Stimulated activated CD4-positive, alpha-beta T cell treated with anti-CD3 and anti-CD28 coated beads, Interleukin-4, amount 100 ng/mL, for 1 hour (primary cell): Measurements from ENCODE around the gene SFSWAP.
"Not testable (repeated sequence)": the region's sequence is repeated elsewhere in the genome, so short reads cannot be mapped to it uniquely, and the experiment has no call there.

ENCODE experiments used
- DNase-seq: peaks from one replicate; pipeline ENCODE4 v3.0.0-alpha.2; 2020

The SFSWAP gene

GRCh38 chr12:131710464-131711457 lies at the start of gene SFSWAP:
Gene SFSWAP (plus strand): TSS chr12:131711090. CDS start chr12:131711230, 140 bp downstream.
- DNase-seq = peak; percentile 78

- not testable (repeated sequence) for DNase-seq
Measured at GRCh38 chr12:131661170-131661985, 49.5 kb upstream of the SFSWAP start.

- not testable (repeated sequence) for DNase-seq
Measured at GRCh38 chr12:131661986-131662288, 49.0 kb upstream of the SFSWAP start.

GRCh38 chr12:131662346-131662745 lies 48.5 kb upstream of the SFSWAP start:
- DNase-seq = not testable (repeated sequence)

- DNase-seq = not testable (repeated sequence)
Measured at GRCh38 chr12:131665666-131666065, 45.2 kb upstream of the SFSWAP start.

- DNase-seq = not testable (repeated sequence)
Measured at GRCh38 chr12:131666486-131666885, 44.4 kb upstream of the SFSWAP start.

- DNase-seq = not testable (repeated sequence)
Measured at GRCh38 chr12:131666978-131667601, 43.8 kb upstream of the SFSWAP start.

GRCh38 chr12:131671276-131671675 lies 39.6 kb upstream of the SFSWAP start:
- DNase-seq = no peak

- DNase-seq = no peak
Measured at GRCh38 chr12:131671871-131672270, 39.0 kb upstream of the SFSWAP start.

GRCh38 chr12:131672311-131672940 lies 38.5 kb upstream of the SFSWAP start:
- DNase-seq = no peak

GRCh38 chr12:131672941-131673887 lies 37.7 kb upstream of the SFSWAP start:
- no peak for DNase-seq

- no peak for DNase-seq
Measured at GRCh38 chr12:131673888-131674257, 37.0 kb upstream of the SFSWAP start.

GRCh38 chr12:131674373-131674772 lies 36.5 kb upstream of the SFSWAP start:
- no peak for DNase-seq

- no peak for DNase-seq
Measured at GRCh38 chr12:131675126-131676080, 35.5 kb upstream of the SFSWAP start.

- DNase-seq = no peak
Measured at GRCh38 chr12:131676544-131676943, 34.3 kb upstream of the SFSWAP start.

GRCh38 chr12:131677067-131677466 lies 33.8 kb upstream of the SFSWAP start:
- not testable (repeated sequence) for DNase-seq

GRCh38 chr12:131677699-131678098 lies 33.2 kb upstream of the SFSWAP start:
- no peak for DNase-seq

- DNase-seq = not testable (repeated sequence)
Measured at GRCh38 chr12:131678389-131679181, 32.3 kb upstream of the SFSWAP start.

GRCh38 chr12:131679186-131679585 lies 31.7 kb upstream of the SFSWAP start:
- DNase-seq = not testable (repeated sequence)
